OCI-LY1 (cell line): Measurements from ENCODE around the gene ITFG1.

Source experiments
- H2AFZ ChIP-seq: fragments of 200-600 bp; sonication (generic), shearing (Covaris generic); 2 replicates; pipeline ENCODE4 v1.6.0; 2014; ENCODE audit warnings: antibody characterized with exemption, mild to moderate bottlenecking, low read length
- H3F3A ChIP-seq: fragments of 200-600 bp; sonication (generic), shearing (Covaris generic); 2 replicates; pipeline ENCODE4 v1.6.0; 2014; ENCODE audit warnings: mild to moderate bottlenecking, antibody characterized with exemption, low read length, moderate library complexity; ENCODE audit not compliant: insufficient read depth
- H3K27ac ChIP-seq: fragments of 200-600 bp; sonication (generic); 2 replicates; pipeline ENCODE4 v1.5.1; 2014; ENCODE audit warnings: low read length, mixed run types, mild to moderate bottlenecking, low read depth; ENCODE audit not compliant: poor library complexity, severe bottlenecking
- H3K27me3 ChIP-seq: fragments of 200-600 bp; sonication (generic); 2 replicates; pipeline ENCODE4 v1.6.0; 2014; ENCODE audit warnings: antibody characterized with exemption, mild to moderate bottlenecking, low read length, moderate library complexity; ENCODE audit not compliant: insufficient read depth
- H3K36me3 ChIP-seq: fragments of 200-600 bp; sonication (generic); 2 replicates; pipeline ENCODE4 v1.6.1; 2014; ENCODE audit warnings: mild to moderate bottlenecking, antibody characterized with exemption, low read length, moderate library complexity, mixed read lengths; ENCODE audit not compliant: insufficient read depth
- H3K4me1 ChIP-seq: fragments of 200-600 bp; sonication (generic); 2 replicates; pipeline ENCODE4 v1.5.1; 2014; ENCODE audit warnings: mild to moderate bottlenecking, low read length, moderate library complexity; ENCODE audit not compliant: insufficient read depth, severe bottlenecking
- H3K4me2 ChIP-seq: fragments of 200-600 bp; sonication (generic), shearing (Covaris generic); 2 replicates; pipeline ENCODE4 v1.6.1; 2014; ENCODE audit warnings: low read length
- H3K4me3 ChIP-seq: fragments of 200-600 bp; sonication (generic); 2 replicates; pipeline ENCODE4 v1.5.1; 2014; ENCODE audit warnings: low read length, low read depth, mild to moderate bottlenecking, mixed read lengths; ENCODE audit not compliant: poor library complexity, severe bottlenecking
- H3K79me2 ChIP-seq: fragments of 200-600 bp; shearing (Covaris generic); 2 replicates; pipeline ENCODE4 v1.6.1; 2016; ENCODE audit warnings: mixed run types, low read length, mixed read lengths; ENCODE audit not compliant: insufficient read depth
- H3K9ac ChIP-seq: fragments of 200-600 bp; sonication (generic), shearing (Covaris generic); 2 replicates; pipeline ENCODE4 v1.6.1; 2014; ENCODE audit warnings: mild to moderate bottlenecking, low read length, mixed read lengths
- H3K9me2 ChIP-seq: fragments of 200-600 bp; sonication (generic), shearing (Covaris generic); 2 replicates; pipeline ENCODE4 v1.6.1; 2014; ENCODE audit warnings: low read depth, mild to moderate bottlenecking, low read length, mixed read lengths
- H3K9me3 ChIP-seq: fragments of 200-600 bp; shearing (Covaris generic); 2 replicates; pipeline ENCODE4 v1.6.1; 2014; ENCODE audit warnings: low read length, mixed read lengths
- H4K20me1 ChIP-seq: fragments of 200-600 bp; sonication (generic), shearing (Covaris generic); 2 replicates; pipeline ENCODE4 v1.6.0; 2016; ENCODE audit warnings: mild to moderate bottlenecking, low read length; ENCODE audit not compliant: insufficient read depth
- CTCF ChIP-seq: fragments of 200-600 bp; sonication (generic), shearing (Covaris generic); IDR thresholded peaks from 2 replicates; pipeline ENCODE4 v1.5.1; 2017; ENCODE audit warnings: mild to moderate bottlenecking, antibody characterized with exemption, low read length, moderate library complexity, mixed read lengths
- EZH2 ChIP-seq: fragments of 200-600 bp; sonication (generic), shearing (Covaris generic); IDR thresholded peaks from 2 replicates; pipeline ENCODE4 v1.8.0; 2017; ENCODE audit warnings: borderline replicate concordance, mixed run types, mild to moderate bottlenecking, antibody characterized with exemption, low read length, moderate library complexity, mixed read lengths

Gene ITFG1

GRCh38 chr16:47284999-47285398, 175.9 kb downstream of the ITFG1 start:
- H3K4me3 ChIP-seq, result no peak overlapping the region
- H3K27ac ChIP-seq, result no peak overlapping the region
- no peak overlapping the region for H3K9ac ChIP-seq

GRCh38 chr16:47278306-47278970, 182.4 kb downstream of the ITFG1 start:
- no peaks in the 10 kb centered on the region for H3K27me3 ChIP-seq
- H4K20me1 ChIP-seq, result no peaks in the 10 kb centered on the region
- no peaks in the 10 kb centered on the region for H3K9me2 ChIP-seq
- no peak overlapping the region for H3K9ac ChIP-seq
- H3K36me3 ChIP-seq, result peaks cover 10% of the 10 kb centered on the region
- no peak overlapping the region for H3K27ac ChIP-seq
- no peaks in the 10 kb centered on the region for H3F3A ChIP-seq
- H3K4me2 ChIP-seq, result no peak overlapping the region
- no peak overlapping the region for H3K4me3 ChIP-seq
- H2AFZ ChIP-seq, result no peak overlapping the region
- H3K79me2 ChIP-seq, result no peaks in the 10 kb centered on the region; the same call in 1 of the 2 replicates
- no peak for TF ChIP-seq EZH2
- TF ChIP-seq CTCF, result no peak
- H3K4me1 ChIP-seq, result no peaks in the 10 kb centered on the region
- H3K9me3 ChIP-seq, result no peaks in the 10 kb centered on the region

More at GRCh38 chr16:47284999-47285398, 175.9 kb downstream of the ITFG1 start:
- no peaks in the 10 kb centered on the region for H3K4me1 ChIP-seq
- no peaks in the 10 kb centered on the region for H3K9me2 ChIP-seq
- no peaks in the 10 kb centered on the region for H3K9me3 ChIP-seq
- H3K27me3 ChIP-seq, result no peaks in the 10 kb centered on the region
- no peak overlapping the region for H2AFZ ChIP-seq
- H4K20me1 ChIP-seq, result no peaks in the 10 kb centered on the region
- H3F3A ChIP-seq, result no peaks in the 10 kb centered on the region
- no peak for TF ChIP-seq CTCF
- TF ChIP-seq EZH2, result no peak
- H3K4me2 ChIP-seq, result no peak overlapping the region
- no peaks in the 10 kb centered on the region for H3K79me2 ChIP-seq
- peaks cover 28% of the 10 kb centered on the region for H3K36me3 ChIP-seq

- no peaks in the 10 kb centered on the region for H3K27me3 ChIP-seq
- H3K79me2 ChIP-seq, result no peaks in the 10 kb centered on the region; the same call in 1 of the 2 replicates
- H3K27ac ChIP-seq, result no peak overlapping the region
- H3K4me1 ChIP-seq, result no peaks in the 10 kb centered on the region
- no peak overlapping the region for H2AFZ ChIP-seq
- H3K9ac ChIP-seq, result no peak overlapping the region
- H3K4me2 ChIP-seq, result no peak overlapping the region
- H3K36me3 ChIP-seq, result peaks cover 25% of the 10 kb centered on the region
- no peaks in the 10 kb centered on the region for H3K9me3 ChIP-seq
- no peak for TF ChIP-seq CTCF
- no peak for TF ChIP-seq EZH2
- H3K4me3 ChIP-seq, result no peak overlapping the region
- H3K9me2 ChIP-seq, result no peaks in the 10 kb centered on the region
- H3F3A ChIP-seq, result no peaks in the 10 kb centered on the region
- H4K20me1 ChIP-seq, result no peaks in the 10 kb centered on the region
Observed at GRCh38 chr16:47276522-47276921, 184.3 kb downstream of the ITFG1 start.
